Breast epithelium (tissue), 4 donors: ENCODE data around the gene DPRX. TPM values are rescaled to one million over a fixed set of nuclear protein-coding genes. Genes with fewer than 3 reads are reported as not detected.
"Not testable (repeated sequence)": the region's sequence is repeated elsewhere in the genome, so short reads cannot be mapped to it uniquely, and the experiment has no call there.

Experiments
- DNase-seq, 2 donors: peaks; one replicate each; pipeline ENCODE4 v3.0.0-alpha.2; 2019; ENCODE audit warnings: low spot score in 2 of 2
- H3K27ac ChIP-seq, 2 donors: fragments of 200-600 bp; sonication (generic) in 1 of 2; one replicate each; pipeline ENCODE4 v1.5.1; 2016 to 2019; ENCODE audit warnings: mild to moderate bottlenecking in 1 of 2
- H3K27me3 ChIP-seq, 2 donors: fragments of 200-600 bp; sonication (generic) in 1 of 2; one replicate each; pipeline versions ENCODE4 v1.5.1 to v1.6.0; 2017 to 2019; ENCODE audit warnings: control low read depth in 1 of 2, mild to moderate bottlenecking in 1 of 2
- H3K36me3 ChIP-seq: fragments of 200-600 bp; one replicate; pipeline ENCODE4 v1.5.1; 2019
- H3K4me1 ChIP-seq, 2 donors: fragments of 200-600 bp; sonication (generic); one replicate each; pipeline ENCODE4 v1.5.1; 2016 to 2019; ENCODE audit warnings: control low read depth in 1 of 2
- H3K4me3 ChIP-seq, 3 donors: fragments of 200-600 bp; sonication (generic); 1 replicate in 2 of 3; 2 replicates in 1 of 3; pipeline ENCODE4 v1.5.1; 2016 to 2019; ENCODE audit warnings: mild to moderate bottlenecking in 3 of 3, moderate library complexity in 2 of 3
- H3K9me3 ChIP-seq, 2 donors: fragments of 200-600 bp; sonication (generic) in 1 of 2; one replicate each; pipeline ENCODE4 v1.5.1; 2016 to 2019; ENCODE audit warnings: control low read depth in 1 of 2
- CTCF ChIP-seq, 3 donors: fragments of 450-650 bp; IDR thresholded peaks; one replicate each; pipeline ENCODE4 v1.5.1; 2016 to 2017; ENCODE audit warnings: antibody characterized with exemption in 3 of 3, mild to moderate bottlenecking in 3 of 3, moderate library complexity in 3 of 3
- POLR2A ChIP-seq: fragments of 450-650 bp; IDR thresholded peaks from one replicate; pipeline ENCODE4 v1.6.1; 2016; ENCODE audit warnings: antibody characterized with exemption, mild to moderate bottlenecking, moderate library complexity
- POLR2AphosphoS5 ChIP-seq, 3 donors: sonication (generic); formaldehyde crosslinking; IDR thresholded peaks; one replicate each; pipeline ENCODE4 v1.6.1; 2017; ENCODE audit warnings: antibody characterized with exemption in 3 of 3
- intact Hi-C: fragments of 100-400 bp; cut with DNase I; formaldehyde crosslinking; loops from one replicate; pipeline ENCODE4 v1.15.1; 2023; ENCODE audit warnings: low total_unique reads
- total RNA-seq, 3 donors: library from RNA; depleted of rRNA; stranded (reverse); fragments of >200 nt; gene quantifications; one replicate each; pipeline ENCODE4 v1.1.0, GENCODE V29; 2016

Gene DPRX
- total RNA-seq, 3 donors from 2014 or later = not detected

GRCh38 chr19:53662209-53662608 lies 30.4 kb downstream of the DPRX start:
- Histone ChIP-seq H3K9me3 (no peaks in the 10 kb centered on the region), H3K36me3 (no peaks in the 10 kb centered on the region), H3K27ac (no peak overlapping the region), H3K4me3 (no peak overlapping the region), H3K27me3 (no peaks in the 10 kb centered on the region), H3K4me1 (no peaks in the 10 kb centered on the region)
- intact Hi-C loops = no loop called here
- TF ChIP-seq POLR2AphosphoS5 (IDR thresholded peaks at IDR 0.05) = no peak
- DNase-seq = no peak

GRCh38 chr19:53664152-53664551 lies 32.4 kb downstream of the DPRX start:
- no peak for DNase-seq
- intact Hi-C loops = no loop called here

GRCh38 chr19:53664760-53665159 lies 33.0 kb downstream of the DPRX start:
- H3K36me3 ChIP-seq = no peaks in the 10 kb centered on the region
- intact Hi-C loops = no loop called here
- TF ChIP-seq POLR2AphosphoS5 (IDR thresholded peaks at IDR 0.05) (no peak), POLR2A (no peak)
- H3K4me3 ChIP-seq = no peak overlapping the region
- H3K4me1 ChIP-seq = no peaks in the 10 kb centered on the region
- no peak overlapping the region for H3K27ac ChIP-seq
- no peak for DNase-seq
- H3K9me3 ChIP-seq = no peaks in the 10 kb centered on the region
- no peaks in the 10 kb centered on the region for H3K27me3 ChIP-seq

More at GRCh38 chr19:53664152-53664551, 32.4 kb downstream of the DPRX start:
- Histone ChIP-seq H3K4me1 (no peaks in the 10 kb centered on the region), H3K36me3 (no peaks in the 10 kb centered on the region), H3K27ac (no peak overlapping the region), H3K4me3 (no peak overlapping the region), H3K27me3 (no peaks in the 10 kb centered on the region), H3K9me3 (no peaks in the 10 kb centered on the region)
- TF ChIP-seq CTCF (IDR thresholded peaks at IDR 0.05) (no peak), POLR2AphosphoS5 (IDR thresholded peaks at IDR 0.05) (no peak), POLR2A (no peak)

GRCh38 chr19:53666331-53666730 lies 34.5 kb downstream of the DPRX start:
- DNase-seq, H3K27me3 ChIP-seq, H3K36me3 ChIP-seq, H3K4me3 ChIP-seq, H3K9me3 ChIP-seq, intact Hi-C loops, H3K4me1 ChIP-seq: not testable (repeated sequence)
- peak overlapping the region in 1 of 2 donors; percentile 38 for H3K27ac ChIP-seq

- H3K9me3 ChIP-seq, H3K4me3 ChIP-seq, H3K4me1 ChIP-seq, intact Hi-C loops, H3K27me3 ChIP-seq, DNase-seq, H3K36me3 ChIP-seq: not testable (repeated sequence)
- H3K27ac ChIP-seq = peak overlapping the region in 1 of 2 donors; percentile 71
These were observed 37.0 kb downstream of the DPRX start for GRCh38 chr19:53668804-53669203.

GRCh38 chr19:53670345-53670744 lies 38.5 kb downstream of the DPRX start:
- Histone ChIP-seq H3K4me1 (no peaks in the 10 kb centered on the region), H3K9me3 (no peaks in the 10 kb centered on the region), H3K4me3 (no peak overlapping the region), H3K27ac (no peak overlapping the region), H3K36me3 (no peaks in the 10 kb centered on the region), H3K27me3 (peaks cover 0 to 3% of the 10 kb centered on the region in 2 donors)
- no peak for TF ChIP-seq POLR2A
- TF ChIP-seq POLR2AphosphoS5 (IDR thresholded peaks at IDR 0.05) = no peak
- TF ChIP-seq CTCF (IDR thresholded peaks at IDR 0.05) = no peak
- intact Hi-C loops = no loop called here
- DNase-seq = no peak

- Histone ChIP-seq H3K4me1 (no peaks in the 10 kb centered on the region), H3K4me3 (no peak overlapping the region), H3K36me3 (no peaks in the 10 kb centered on the region), H3K27me3 (peaks cover 0 to 3% of the 10 kb centered on the region in 2 donors), H3K27ac (no peak overlapping the region), H3K9me3 (no peaks in the 10 kb centered on the region)
- DNase-seq = no peak
- TF ChIP-seq POLR2AphosphoS5 (IDR thresholded peaks at IDR 0.05) (no peak), POLR2A (no peak), CTCF (IDR thresholded peaks at IDR 0.05) (no peak)
- intact Hi-C loops = no loop called here
These were observed 39.9 kb downstream of the DPRX start for GRCh38 chr19:53671663-53672062.

Other genes with a start within 250 kb of the DPRX start
- gene ZNF765, start 236.8 kb upstream of the DPRX start, total RNA-seq = 10 to 100 TPM in 2 of 3 donors, 1 to 10 TPM in 1; 9.3 to 18.4 (median 12.1) TPM
- 10 to 100 TPM; 14.1 to 20.9 (median 17.0) TPM for gene ZNF761, start 200.0 kb upstream of the DPRX start, total RNA-seq
- gene ZNF813, start 164.3 kb upstream of the DPRX start, total RNA-seq = 1 to 10 TPM; 3.3 to 7.0 (median 3.4) TPM
- gene ZNF331, start 93.9 kb upstream of the DPRX start, total RNA-seq = 10 to 100 TPM; 19.5 to 84.4 (median 46.5) TPM
- 1 to 10 TPM in 1 of 3 donors, under 1 TPM in 2; 0.32 to 1.2 (median 0.66) TPM for gene NLRP12, start 192.3 kb downstream of the DPRX start, total RNA-seq
- 10 to 100 TPM; 30.2 to 54.6 (median 41.9) TPM for gene MYADM, start 235.9 kb downstream of the DPRX start, total RNA-seq